HG02642 (cell line): ENCODE results near the gene CAMTA2.
A peak's percentile ranks its signal among the peaks of the same experiment; 100 is the strongest.
"Not testable (repeated sequence)": the region's sequence is repeated elsewhere in the genome, so short reads cannot be mapped to it uniquely, and the experiment has no call there.

ENCODE experiments used
- ATAC-seq: cut with Tn5 transposase; IDR thresholded peaks from one replicate; pipeline ENCODE4 v1.9.1; 2021; ENCODE audit warnings: mild to moderate bottlenecking; ENCODE audit not compliant: unreplicated experiment, poor library complexity

Gene CAMTA2

GRCh38 chr17:4986951-4987766, at the start of gene CAMTA2:
TSS of gene CAMTA2 (minus strand) at chr17:4987675. CDS start at chr17:4986222, 1,453 bp downstream.
- peak; percentile 77 for ATAC-seq

- no peak for ATAC-seq
Observed at GRCh38 chr17:5035315-5035714, 47.8 kb upstream of the CAMTA2 start, which contains the start of gene SLC52A1. TSS of gene SLC52A1 (minus strand) at chr17:5035426. CDS start at chr17:5034606, 820 bp downstream.

GRCh38 chr17:5034651-5035050, 47.2 kb upstream of the CAMTA2 start:
- no peak for ATAC-seq

- ATAC-seq, result no peak
Observed at GRCh38 chr17:5034063-5034462, 46.6 kb upstream of the CAMTA2 start.

- ATAC-seq, result no peak
Observed at GRCh38 chr17:5033352-5034015, 46.0 kb upstream of the CAMTA2 start.

GRCh38 chr17:5032865-5033264, 45.4 kb upstream of the CAMTA2 start:
- no peak for ATAC-seq

- peak; percentile 74 for ATAC-seq
Observed at GRCh38 chr17:5031365-5032082, 44.0 kb upstream of the CAMTA2 start.

- not testable (repeated sequence) for ATAC-seq
Observed at GRCh38 chr17:5030168-5030567, 42.7 kb upstream of the CAMTA2 start.

GRCh38 chr17:5027916-5028315, 40.4 kb upstream of the CAMTA2 start:
- no peak for ATAC-seq

GRCh38 chr17:5027299-5027698, 39.8 kb upstream of the CAMTA2 start:
- ATAC-seq, result no peak

- ATAC-seq, result no peak
Observed at GRCh38 chr17:5024604-5025003, 37.1 kb upstream of the CAMTA2 start.

GRCh38 chr17:5023588-5024147, 36.2 kb upstream of the CAMTA2 start:
- ATAC-seq, result no peak

- ATAC-seq, result no peak
Observed at GRCh38 chr17:5022171-5022711, 34.8 kb upstream of the CAMTA2 start.

GRCh38 chr17:5020502-5021023, 33.1 kb upstream of the CAMTA2 start:
- ATAC-seq, result no peak

- ATAC-seq, result no peak
Observed at GRCh38 chr17:5019475-5019956, 32.0 kb upstream of the CAMTA2 start.

GRCh38 chr17:5014357-5014756, 26.9 kb upstream of the CAMTA2 start:
- no peak for ATAC-seq

- ATAC-seq, result no peak
Observed at GRCh38 chr17:5011928-5012327, 24.5 kb upstream of the CAMTA2 start.

- ATAC-seq, result no peak
Observed at GRCh38 chr17:5003214-5003867, 15.9 kb upstream of the CAMTA2 start.

GRCh38 chr17:5002121-5002788, 14.8 kb upstream of the CAMTA2 start:
- ATAC-seq, result no peak
